H4 (cell line): Measurements from ENCODE around the gene AKAP13. TPM values are rescaled to one million over a fixed set of nuclear protein-coding genes. Genes with fewer than 3 reads are reported as not detected.

Experiments
- DNase-seq: peaks from one replicate; pipeline ENCODE4 v3.0.0-alpha.2; 2015; ENCODE audit warnings: low spot score
- total RNA-seq: library from RNA; depleted of rRNA; stranded (reverse); fragments of >200 nt; shearing (Covaris generic); gene quantifications from 2 replicates; pipeline ENCODE4 v1.2.3, GENCODE V29; 2014

The AKAP13 gene
- total RNA-seq, 1 experiment from 2014 or later: 16.6 TPM

- DNase-seq: no peak
Observed at GRCh38 chr15:85621094-85621493, 240.7 kb downstream of the AKAP13 start.

GRCh38 chr15:85622221-85622831 lies 241.9 kb downstream of the AKAP13 start:
- DNase-seq: no peak

GRCh38 chr15:85623315-85624049 lies 243.1 kb downstream of the AKAP13 start:
- DNase-seq: no peak

GRCh38 chr15:85624291-85624801 lies 243.9 kb downstream of the AKAP13 start:
- DNase-seq: peak; percentile 15

GRCh38 chr15:85625166-85625830 lies 244.9 kb downstream of the AKAP13 start:
- DNase-seq: no peak

GRCh38 chr15:85625856-85626255 lies 245.5 kb downstream of the AKAP13 start:
- DNase-seq: peak; percentile 62

- DNase-seq: no peak
Observed at GRCh38 chr15:85627213-85627935, 247.0 kb downstream of the AKAP13 start.

- no peak for DNase-seq
Observed at GRCh38 chr15:85630311-85630710, 249.9 kb downstream of the AKAP13 start.

GRCh38 chr15:85631018-85631417 lies 250.6 kb downstream of the AKAP13 start:
- DNase-seq: no peak

GRCh38 chr15:85632014-85632413 lies 251.6 kb downstream of the AKAP13 start:
- no peak for DNase-seq

GRCh38 chr15:85633859-85634258 lies 253.5 kb downstream of the AKAP13 start:
- DNase-seq: no peak

GRCh38 chr15:85636351-85636750 lies 255.9 kb downstream of the AKAP13 start:
- no peak for DNase-seq

- DNase-seq: no peak
Observed at GRCh38 chr15:85639752-85640381, 259.5 kb downstream of the AKAP13 start.

- no peak for DNase-seq
Observed at GRCh38 chr15:85642065-85642692, 261.8 kb downstream of the AKAP13 start.

- DNase-seq: no peak
Observed at GRCh38 chr15:85642693-85643066, 262.3 kb downstream of the AKAP13 start.

- peak; percentile 79 for DNase-seq
Observed at GRCh38 chr15:85646538-85647091, 266.2 kb downstream of the AKAP13 start.

GRCh38 chr15:85649372-85649771 lies 269.0 kb downstream of the AKAP13 start:
- peak; percentile 66 for DNase-seq

GRCh38 chr15:85651548-85651947 lies 271.1 kb downstream of the AKAP13 start:
- no peak for DNase-seq

- DNase-seq: no peak
Observed at GRCh38 chr15:85652457-85652856, 272.1 kb downstream of the AKAP13 start.

- DNase-seq: no peak
Observed at GRCh38 chr15:85657132-85657531, 276.7 kb downstream of the AKAP13 start.

- DNase-seq: no peak
Observed at GRCh38 chr15:85658816-85659215, 278.4 kb downstream of the AKAP13 start.
